ENCODE measurements around the gene VPS8.

DNA sequence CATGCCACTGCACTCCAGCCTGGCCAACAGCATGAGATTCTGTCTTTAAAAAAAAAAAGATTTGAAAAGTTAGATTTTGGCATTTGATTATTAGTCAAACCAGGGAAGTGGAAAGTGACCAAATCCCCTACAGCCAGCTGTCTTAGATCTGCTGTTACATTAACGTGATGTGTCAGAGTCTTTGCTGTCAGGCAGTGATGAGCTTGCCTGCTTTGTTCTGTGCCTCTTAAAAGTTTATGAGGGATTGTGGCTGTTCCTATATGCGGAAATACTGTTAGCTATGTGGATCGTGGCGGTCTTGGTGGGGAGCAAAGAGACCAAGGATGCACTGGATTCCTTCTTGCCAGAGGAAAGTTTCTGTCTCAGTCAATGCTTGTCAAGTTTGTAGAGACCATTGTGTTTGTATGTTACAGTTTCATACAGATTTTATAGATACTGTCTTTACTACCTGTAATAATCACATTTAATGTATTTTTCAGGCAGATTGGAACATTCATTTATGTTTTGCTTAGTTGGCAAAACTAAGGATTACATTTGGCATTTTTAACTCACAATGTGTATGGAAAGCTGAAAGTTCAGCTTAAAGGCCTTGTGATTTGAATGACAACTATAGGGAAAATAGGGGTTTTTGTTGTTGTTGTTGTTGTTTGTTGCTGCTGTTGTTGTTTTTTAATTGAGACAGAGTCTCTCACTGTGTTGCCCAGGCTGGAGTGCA lies 137.4 kb downstream of the VPS8 start:
- no peak for TF ChIP-seq FOXA1 (IDR thresholded peaks at IDR 0.05)
- no peak for TF ChIP-seq HDGF (IDR thresholded peaks at IDR 0.05; ENCODE audit: borderline replicate concordance)
- TF ChIP-seq SP1 (IDR thresholded peaks at IDR 0.05) = no peak

Data from HEK293T (cell line).